Stimulated activated CD8-positive, alpha-beta memory T cell treated with anti-CD3 and anti-CD28 coated beads, Interleukin-12 subunit alpha, Interleukin-12 subunit beta, amount 100 ng/mL, for 4 hours (primary cell): Measurements from ENCODE around the gene LRRC25.

Source experiments
- DNase-seq: peaks from one replicate; pipeline ENCODE4 v3.0.0-alpha.2; 2020; ENCODE audit warnings: low read depth

The LRRC25 gene

DNA sequence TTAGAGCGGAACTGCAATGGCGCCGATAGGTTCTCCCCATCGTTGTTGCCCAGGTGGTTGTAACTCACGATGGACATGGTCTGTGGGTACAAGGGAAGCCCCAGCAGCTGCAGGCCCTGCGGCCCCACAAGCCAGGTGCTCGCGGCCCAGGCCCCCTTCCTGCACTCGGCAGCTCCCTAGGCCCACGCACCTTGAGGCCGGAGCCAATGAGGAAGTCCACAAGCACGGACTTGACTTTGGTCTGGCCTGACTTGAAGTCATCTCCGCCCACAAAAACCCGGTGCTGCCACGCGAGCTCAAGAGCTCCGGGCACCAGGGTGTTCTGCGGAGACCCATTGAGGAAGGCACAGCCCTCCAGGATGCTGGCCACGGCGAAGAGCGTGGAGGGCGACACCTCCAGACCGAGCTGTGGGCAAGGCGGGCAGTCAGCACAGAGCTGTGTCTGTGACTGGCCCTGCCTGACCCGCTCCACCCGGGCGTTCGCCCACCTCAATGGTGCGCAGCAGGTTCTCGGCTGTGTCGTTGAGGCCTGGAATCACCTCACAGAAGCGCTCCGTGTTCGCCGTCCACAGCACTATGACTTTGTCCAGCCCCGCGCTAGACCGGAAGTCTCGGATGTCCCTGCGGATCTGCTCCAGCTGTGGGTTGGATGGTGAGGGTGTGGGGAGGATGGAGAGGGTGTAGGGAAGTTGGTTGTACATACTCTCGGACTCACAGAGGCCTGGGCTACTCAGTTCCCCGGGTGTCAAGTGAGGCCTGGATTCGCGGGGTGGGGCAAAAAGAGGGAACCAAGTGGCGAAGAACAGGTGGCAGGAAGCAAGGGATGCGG lies 38.6 kb upstream of the LRRC25 start:
- DNase-seq = no peak

DNA sequence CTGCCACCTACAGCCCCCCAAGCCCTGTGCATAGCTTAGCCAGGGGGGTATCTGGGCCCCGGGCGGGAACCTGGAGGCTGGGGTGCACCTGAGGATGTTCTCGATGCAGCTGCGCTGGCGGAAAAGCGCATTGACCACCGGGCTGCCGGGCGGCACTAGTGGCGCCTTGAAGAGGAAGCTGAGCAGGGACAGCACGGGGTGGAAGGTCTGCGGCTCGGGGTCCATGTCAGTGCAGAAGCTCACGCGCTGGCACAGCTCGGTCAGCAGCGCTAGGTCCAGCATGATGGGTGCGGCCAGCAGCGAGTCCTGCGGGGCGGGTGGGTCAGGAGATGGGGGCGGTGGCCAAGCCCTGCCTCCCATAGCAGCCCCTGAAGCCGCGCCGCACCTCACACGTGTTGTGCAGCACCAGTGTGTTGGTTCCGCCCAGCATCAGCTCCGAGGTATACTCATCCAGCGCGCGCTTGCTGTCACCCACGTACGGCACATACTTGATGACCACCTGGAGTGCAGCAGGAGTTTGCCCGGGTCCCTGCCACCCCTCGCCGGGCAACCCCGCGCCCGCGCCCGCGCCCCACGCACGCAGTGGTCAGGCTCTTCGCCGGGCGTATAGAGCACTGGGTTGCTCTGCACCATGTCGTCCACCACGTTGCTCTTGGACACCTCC lies 37.9 kb upstream of the LRRC25 start:
- DNase-seq = no peak

DNA sequence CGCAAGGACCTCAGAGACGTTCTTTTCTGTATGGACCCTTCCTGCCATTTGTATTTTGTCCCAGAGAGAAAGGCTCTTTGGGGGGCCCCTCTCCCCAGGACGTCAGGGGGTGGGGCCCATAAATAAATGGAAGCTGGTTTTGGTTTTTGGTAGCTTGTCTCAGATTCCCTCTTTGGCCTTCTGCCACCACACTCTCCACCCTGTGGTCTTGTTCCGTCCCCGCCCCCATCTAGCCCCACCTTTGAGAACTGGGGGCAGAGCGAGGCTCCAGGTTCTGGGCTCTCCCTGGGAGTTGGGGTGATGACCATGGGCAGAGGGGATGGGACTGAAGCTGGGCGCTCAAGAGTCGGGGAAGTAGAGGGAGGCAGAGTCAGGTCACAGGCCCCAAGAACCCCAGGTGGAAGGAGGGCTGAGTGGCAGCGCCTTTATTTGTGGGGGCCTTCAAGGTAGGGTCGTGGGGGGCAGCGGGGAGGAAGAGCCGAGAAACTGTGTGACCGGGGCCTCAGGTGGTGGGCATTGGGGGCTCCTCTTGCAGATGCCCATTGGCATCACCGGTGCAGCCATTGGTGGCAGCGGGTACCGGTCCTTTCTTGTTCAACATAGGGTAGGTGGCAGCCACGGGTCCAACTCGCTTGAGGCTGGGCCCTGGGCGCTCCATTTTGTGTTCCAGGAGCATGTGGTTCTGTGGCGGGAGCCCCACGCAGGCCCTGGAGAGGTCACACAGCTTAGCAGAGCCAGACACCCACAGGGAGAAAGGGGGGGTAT lies 37.2 kb upstream of the LRRC25 start:
- no peak for DNase-seq

DNA sequence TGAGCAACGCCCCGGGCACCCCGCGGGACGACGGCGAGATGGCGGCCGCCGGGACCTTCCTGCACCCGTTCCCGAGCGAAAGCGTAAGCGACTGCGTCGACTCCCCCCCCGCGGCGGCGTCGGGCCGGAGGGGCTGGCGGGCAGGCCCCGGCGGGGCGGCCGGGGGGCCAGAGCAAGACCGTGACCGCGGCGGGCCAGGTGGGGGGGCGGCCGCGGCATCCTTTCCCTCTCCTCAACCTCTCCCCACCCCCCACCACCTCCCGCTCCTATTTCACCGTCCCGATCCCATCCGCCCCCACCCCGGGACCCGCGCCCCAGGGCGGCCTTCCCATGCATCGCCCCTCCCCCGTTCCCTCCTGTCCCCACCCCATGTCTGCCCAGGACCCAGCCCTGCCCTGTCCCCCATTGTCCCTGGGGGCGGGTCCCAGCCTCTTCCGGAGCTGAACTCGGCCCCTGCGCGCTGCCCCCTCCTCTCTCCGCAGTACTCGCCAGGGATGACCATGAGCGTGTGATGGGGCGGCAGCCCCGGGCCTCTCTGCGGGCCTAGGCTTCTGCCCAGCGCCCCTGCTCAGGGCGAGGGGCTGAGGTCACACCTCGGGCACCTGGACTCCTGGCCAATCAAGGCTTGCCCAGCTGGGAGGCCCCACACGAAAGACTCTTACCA lies 36.4 kb upstream of the LRRC25 start:
- no peak for DNase-seq

DNA sequence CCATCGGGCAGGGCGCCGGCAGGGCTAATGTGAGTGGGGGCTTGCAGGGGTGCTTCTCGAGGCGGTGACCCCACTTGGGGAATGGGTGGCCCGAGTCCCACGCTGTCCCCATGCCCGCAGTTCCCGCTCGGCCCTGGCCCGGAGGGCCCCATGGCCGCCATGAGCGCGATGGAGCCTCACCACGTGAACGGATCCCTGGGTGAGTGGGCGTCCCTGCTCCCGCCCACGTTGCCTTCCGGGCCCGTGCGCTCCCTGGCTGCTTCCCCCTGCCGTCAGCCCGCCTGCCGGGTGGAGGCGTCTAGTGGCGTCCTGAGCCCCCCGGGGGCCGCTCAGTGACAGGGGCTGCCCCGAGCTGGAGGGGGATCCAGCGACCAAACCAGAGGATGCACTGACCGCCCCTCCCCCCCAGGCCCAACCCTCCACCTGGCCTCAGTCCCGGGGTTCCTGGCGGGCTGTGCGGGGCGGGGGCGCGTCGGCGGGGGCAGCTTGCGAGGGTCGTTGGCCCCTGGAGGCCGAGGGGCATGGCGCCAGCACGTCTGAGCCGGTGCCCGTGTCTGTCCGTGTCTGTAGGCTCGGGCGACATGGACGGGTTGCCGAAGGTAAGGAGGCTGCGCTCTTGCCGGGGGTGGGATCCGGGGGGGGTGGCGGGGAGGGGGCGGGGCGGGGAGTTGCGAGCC lies 35.7 kb upstream of the LRRC25 start:
- DNase-seq = no peak

DNA sequence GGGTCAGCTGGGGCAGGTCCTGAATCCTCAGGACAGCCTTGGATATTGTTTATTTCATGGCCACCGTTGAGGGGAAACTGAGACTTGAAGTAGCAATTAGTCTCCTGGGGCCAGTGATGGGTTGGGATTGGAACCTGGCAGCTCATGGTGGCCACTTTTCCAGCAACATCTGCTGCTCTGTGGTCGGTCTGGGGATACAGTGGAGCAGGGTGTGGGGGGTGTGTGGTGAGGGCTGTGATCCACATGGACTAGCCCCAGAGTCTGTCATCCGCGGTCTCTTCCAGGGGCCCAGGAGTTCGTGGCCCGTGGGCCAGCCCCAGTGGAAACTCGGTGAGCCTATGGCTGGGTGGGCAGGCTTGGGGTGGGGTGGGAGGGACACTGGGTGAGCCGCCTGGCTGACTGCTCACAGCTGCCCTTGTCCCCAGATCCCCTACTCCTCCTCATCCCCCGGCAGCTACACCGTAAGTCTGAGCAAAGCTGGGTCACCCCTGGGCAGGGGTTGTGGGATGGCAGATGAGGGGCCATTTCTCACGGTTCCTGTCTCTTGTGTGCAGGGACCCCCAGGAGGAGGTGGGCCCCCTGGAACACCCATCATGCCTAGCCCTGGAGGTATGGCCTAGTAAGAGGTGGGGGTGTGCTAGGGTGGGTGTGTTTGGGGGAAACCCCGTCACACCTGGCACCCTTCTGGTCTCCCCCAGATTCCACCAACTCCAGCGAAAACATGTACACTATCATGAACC lies 35.0 kb upstream of the LRRC25 start:
- DNase-seq = no peak

DNA sequence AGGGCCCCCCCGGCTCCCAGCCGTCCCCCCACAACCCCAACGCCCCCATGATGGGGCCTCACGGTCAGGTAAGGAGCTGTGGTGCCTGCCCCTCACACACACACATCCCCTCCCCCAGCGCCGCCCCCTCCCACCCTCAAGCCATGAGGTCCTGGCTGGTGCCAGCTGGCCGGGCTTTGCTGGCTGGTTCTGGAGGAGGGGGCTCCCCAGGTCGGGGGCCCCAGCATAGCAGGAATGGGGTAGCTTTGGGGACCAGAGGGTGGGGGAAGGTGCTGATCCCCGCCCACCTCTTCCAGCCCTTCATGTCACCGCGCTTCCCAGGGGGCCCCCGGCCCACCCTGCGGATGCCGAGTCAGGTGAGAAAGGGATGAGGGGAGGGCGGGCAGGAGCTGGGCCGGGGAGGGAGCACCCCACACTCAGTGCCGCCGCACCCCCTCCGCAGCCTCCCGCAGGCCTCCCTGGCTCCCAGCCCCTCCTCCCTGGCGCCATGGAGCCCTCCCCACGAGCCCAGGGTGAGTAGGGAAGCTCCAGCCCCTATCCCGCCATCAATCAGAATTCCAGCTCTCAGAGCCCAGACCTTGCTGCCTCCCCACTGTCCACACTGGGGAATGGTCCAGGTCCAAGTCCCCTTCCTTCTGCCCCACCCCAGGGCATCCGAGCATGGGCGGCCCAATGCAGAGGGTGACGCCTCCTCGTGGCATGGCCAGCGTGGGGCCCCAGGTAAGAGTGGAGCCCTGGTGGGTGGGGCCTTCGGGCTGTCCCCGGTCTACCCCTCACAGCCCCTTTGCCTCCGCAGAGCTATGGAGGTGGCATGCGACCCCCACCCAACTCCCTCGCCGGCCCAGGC lies 34.2 kb upstream of the LRRC25 start:
- DNase-seq = no peak

DNA sequence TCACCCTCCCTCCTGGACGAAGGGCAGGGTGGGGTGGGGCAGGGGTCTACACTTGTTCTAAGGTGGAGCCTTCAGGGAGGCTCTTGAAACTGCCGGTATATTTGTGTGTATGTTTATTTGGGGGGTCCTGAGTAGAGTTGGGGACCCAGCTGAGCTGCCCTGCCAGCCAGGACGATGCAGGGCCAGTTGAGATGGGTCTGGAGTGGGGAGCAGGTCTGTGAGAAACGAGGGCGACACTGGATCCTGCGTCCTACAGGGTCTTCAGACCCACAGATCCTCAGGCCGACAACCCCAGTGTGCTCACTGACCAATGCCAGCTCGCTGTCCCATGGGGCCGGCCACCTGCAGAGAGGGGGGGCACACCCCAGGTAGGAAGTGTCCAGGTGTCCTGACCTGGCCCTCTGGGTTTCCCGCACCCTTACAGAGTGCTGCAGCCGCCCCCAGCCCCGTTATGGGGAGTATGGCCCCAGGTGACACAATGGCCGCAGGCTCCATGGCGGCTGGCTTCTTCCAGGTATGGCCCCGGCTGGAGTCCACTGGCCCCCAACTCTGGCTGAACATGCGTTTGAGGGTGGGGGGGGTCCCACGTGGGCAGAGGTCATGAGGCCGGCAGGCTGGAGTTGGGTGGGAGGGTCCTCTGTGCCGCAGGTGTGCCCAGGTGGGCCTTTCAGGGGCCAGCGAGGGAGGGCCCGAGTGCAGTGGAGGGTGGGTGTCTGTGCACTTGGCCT lies 33.2 kb upstream of the LRRC25 start:
- DNase-seq = no peak

DNA sequence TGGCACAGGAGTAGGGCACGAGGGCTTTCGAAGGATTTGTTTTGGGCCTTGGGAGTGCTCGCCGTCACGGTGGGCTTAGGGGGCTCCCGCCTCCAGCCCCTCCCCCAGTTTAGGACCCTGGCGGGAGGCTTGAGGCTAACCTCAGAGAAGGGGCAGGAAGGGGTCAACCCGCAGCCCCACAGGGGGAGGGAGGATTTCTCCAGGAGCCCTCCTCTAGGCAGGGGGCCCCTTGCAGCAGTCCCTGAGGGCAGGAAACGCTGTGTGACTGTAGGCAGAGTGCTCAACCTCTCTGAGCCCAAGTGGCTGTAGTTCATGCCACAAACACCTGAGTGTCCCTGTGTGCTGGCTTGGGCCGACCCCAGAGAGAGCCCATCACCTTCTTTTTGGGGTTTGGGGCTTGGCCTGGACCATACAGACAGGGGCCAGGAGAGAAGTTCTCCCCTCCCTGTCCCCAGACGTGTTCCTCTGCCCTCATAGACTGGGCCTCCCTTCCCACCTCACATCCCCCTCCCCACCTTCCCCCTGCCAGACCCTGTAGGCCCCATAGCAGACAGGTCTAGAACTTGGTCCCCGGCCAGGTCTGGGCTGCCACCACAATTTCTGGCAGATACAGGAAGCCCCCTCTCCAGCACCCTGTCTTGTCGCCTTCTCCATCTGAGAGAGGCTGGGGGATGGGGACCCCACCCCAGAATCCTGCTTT lies 32.4 kb upstream of the LRRC25 start:
- DNase-seq = no peak

DNA sequence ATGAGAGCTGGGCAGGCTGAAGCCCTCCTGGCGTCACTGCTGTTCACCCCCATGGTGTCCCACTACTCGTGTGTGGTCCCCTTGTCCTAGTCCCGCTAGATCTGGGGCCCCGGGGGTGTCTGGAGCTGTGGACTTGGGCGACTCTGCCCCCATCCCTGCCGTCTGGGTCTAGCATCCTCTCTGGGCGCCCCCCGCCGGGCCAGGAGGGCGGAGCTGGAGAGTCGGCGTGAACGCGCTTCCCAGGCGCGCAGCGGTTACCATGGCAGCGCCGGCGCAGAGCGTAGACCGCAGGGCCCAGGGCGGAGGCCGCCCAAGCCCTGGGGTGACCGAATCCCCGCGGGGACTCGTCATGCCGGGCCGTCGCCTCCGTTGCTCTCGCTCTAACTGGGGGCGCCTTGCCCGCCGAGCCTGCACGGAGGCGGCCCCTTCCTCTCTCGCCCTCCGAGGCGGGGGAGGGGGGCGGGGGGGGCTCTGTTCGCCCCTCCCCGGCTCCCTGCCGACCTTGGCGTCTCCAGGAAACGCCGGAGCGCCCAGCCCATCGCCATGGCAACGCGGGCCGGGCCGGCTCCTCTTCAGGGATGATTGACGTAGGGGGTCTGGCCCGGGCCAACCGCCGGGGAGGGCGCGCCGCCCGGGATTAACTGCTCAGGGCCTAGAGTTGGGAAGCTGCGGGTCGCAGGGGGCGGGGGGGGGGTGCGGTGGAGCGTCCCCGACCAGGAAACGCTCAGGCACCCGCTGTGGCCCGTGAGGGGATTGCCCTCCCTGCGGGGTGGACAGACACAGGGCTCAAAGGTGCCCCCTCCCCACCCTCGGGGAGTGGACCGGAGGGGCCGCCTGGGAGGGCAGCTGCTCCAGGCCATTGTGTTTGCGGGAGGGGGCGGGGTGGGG lies 31.6 kb upstream of the LRRC25 start:
- peak; percentile 77 for DNase-seq

DNA sequence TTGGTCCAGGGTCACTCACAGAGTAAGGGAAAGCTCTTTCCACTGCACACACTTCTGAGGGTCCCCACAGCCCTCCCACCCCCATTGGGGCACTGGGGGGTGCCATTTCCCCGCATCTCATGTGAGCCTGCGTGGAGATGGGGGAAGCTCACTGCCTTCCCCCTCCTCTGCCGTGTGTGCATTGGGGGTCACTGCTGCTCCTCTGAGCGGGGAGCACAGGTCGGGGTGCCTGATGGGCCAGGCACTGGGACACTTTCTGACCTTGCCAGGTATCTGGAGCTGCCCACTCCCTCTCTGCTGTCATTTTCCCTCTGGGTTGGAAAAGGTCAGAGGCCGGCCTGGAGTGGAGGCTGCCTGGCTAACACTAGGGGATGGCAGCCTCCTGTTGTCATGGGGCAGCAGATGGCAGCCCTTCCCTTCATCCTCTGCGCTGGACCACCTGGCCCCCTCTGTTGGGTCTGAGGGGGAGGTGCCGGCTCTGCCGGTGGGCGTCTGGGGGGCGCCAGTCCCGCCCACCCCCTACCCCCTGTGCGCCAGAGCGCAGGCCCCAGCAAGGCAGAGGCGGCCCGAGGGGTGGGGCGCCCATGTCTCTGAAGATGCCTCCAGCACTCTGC lies 30.9 kb upstream of the LRRC25 start:
- no peak for DNase-seq

DNA sequence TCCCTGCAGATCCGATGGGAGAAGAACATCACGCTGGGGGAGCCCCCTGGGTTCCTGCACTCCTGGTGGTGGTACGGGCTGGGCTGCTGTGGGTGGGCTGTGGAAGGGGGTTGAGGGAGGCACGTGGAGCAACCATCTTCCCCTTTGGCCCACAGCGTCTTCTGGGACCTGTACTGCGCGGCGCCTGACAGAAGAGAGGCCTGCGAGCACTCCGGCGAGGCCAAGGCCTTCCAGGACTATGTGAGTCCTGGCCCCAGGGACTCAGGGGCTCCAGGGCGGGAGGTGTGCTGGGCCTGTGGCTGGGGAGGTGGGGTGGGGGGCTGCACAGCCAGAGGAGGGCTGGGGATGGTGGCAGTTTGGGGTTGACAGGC lies 30.3 kb upstream of the LRRC25 start:
- DNase-seq = no peak

DNA sequence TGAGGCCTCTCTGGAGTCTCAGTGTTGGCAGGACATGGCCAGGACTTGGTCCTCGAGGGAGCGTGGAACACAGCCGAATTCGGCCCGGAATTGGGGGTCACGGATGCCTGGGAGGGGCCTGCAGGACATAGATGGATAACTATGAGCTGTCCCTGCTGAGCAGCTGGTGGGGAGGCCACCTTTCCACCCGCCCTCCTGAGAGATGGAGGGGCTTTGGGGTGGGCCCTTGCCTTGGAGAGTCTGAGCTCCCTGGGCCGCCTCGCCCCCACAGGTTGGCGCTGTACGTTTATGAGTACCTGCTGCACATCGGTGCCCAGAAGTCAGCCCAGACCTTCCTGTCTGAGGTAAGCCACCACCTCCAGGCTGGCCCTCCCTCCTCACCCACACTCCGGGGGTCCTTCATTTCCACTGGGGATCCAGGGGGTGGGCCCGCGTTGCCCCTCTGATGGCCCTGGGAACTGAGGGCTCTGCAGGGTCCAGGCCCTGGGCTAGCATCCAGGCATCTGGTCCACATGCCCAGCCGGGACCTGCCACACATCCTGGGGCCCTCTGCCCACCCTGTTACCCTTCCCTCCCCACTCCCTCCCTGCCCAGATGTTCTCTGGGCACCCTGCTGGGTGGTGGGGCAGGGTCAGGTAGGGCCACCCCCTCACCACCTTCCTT lies 29.8 kb upstream of the LRRC25 start:
- DNase-seq = no peak

DNA sequence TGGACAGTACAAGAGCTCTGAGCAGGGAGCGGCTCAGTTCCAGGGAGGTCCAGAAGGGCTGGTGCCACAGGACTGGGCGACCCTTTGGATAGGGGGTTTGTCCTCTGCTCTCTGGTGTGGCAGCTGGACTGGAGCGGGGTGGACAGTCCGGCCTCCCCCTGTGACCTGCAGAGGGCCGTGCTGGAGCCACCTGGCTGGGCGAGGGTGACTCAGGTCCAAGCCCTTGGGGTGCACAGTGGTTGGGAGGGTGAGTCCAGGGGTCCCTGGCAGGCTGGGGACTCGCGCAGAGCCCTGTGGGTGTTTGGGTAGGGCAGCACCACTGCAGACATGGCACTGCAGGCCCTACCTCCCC lies 29.0 kb upstream of the LRRC25 start:
- no peak for DNase-seq

DNA sequence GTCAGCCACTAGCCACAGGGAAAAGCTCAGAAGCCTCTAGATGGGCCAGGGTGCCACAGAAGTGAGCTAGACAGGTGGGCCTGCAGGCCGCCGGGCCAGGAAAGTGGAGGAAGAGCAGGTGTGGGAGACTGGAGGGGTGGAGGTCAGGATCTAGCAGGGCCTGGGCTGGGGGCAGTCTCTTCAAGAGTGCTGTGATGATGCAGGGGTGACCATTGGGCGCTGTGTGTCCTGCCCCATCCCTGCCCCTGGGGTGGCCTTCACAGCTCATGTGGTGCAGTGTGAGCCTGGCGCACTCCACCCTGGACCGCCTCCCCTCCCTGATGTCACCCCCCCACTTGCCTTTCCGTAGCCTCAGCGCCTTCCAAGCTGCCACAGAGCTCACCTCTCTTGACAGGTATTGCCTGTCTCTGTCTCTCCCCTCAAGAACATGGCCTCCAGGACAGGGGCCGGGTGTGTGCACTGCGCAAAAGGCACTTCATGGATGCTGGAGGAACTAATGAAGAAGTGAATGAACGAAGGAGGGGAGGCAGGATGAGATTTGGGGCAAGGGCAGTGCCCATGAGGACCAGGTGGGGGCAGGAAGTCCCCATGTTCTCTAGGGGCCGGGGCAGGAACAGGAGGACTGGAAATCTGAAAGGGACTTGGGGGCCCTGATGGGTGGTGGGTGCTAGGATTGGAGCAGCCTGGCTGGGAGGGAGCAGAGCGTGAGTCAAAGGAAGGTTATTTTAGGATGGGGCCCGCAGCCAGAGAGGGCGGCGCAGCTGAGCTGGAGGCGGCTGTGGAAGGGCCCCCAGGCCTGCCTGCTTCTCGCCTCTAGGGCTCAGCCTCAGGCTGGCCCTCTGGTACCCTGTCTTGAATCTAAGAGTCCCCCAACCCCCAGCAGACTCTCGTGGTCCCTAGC lies 28.3 kb upstream of the LRRC25 start:
- no peak for DNase-seq
